HEK293 (cell line): ENCODE measurements around the gene CLIC5.

Source experiments
- CTCF ChIA-PET: fragments of 350-600 bp; formaldehyde crosslinking; extraction: SDS; loops from one replicate; lab custom pipeline; 2021; ENCODE audit warnings: antibody characterized with exemption; lab: Yijun Ruan, JAX
- POLR2A ChIA-PET: fragments of 300-600 bp; formaldehyde crosslinking; extraction: SDS; loops from one replicate; lab custom pipeline; 2020; ENCODE audit warnings: antibody characterized with exemption, inconsistent platforms; lab: Yijun Ruan, JAX
- H3K27ac ChIP-seq: fragments of 200-500 bp; sonication (Bioruptor generic); 2 replicates; pipeline ENCODE4 v1.5.1; 2014; ENCODE audit warnings: low read depth, low read length, control low read depth, inconsistent platforms; ENCODE audit errors: extremely low read depth
- H3K36me3 ChIP-seq, 2 experiments: fragments of 200-500 bp in 1 of 2; sonication (Bioruptor generic) in 1 of 2; 1 replicate in 1 of 2; 2 replicates in 1 of 2; pipeline ENCODE4 v1.5.1; 2014 to 2017; ENCODE audit warnings: inconsistent platforms in 2 of 2, low read length in 2 of 2; ENCODE audit not compliant: control insufficient read depth in 2 of 2, insufficient read depth in 1 of 2
- H3K4me1 ChIP-seq: fragments of 200-500 bp; sonication (Bioruptor generic); 2 replicates; pipeline ENCODE4 v1.5.1; 2014; ENCODE audit warnings: mild to moderate bottlenecking, low read length, inconsistent platforms; ENCODE audit not compliant: control insufficient read depth, insufficient read depth
- H3K4me3 ChIP-seq: 2 replicates; pipeline ENCODE4 v1.5.1; 2011; ENCODE audit warnings: low read depth, mild to moderate bottlenecking, control low read depth, low read length, moderate library complexity
- H3K9me3 ChIP-seq: fragments of 200-500 bp; sonication (Bioruptor generic); 2 replicates; pipeline ENCODE4 v1.5.1; 2014; ENCODE audit warnings: low read depth, low read length, inconsistent platforms; ENCODE audit not compliant: control insufficient read depth, insufficient read depth
- BCL11A ChIP-seq: fragments of 450-650 bp; formaldehyde crosslinking; IDR thresholded peaks from 2 replicates; pipeline ENCODE4 v1.5.1; 2016; ENCODE audit warnings: low read depth, missing biosample characterization, missing genetic modification characterization
- GFI1B ChIP-seq: fragments of 450-650 bp; formaldehyde crosslinking; IDR thresholded peaks from 2 replicates; pipeline ENCODE4 v1.5.1; 2016; ENCODE audit warnings: missing biosample characterization, missing genetic modification characterization
- GLIS2 ChIP-seq: fragments of 450-650 bp; formaldehyde crosslinking; IDR thresholded peaks from 2 replicates; pipeline ENCODE4 v1.5.1; 2016; ENCODE audit warnings: missing biosample characterization, missing genetic modification characterization
- HOXD13 ChIP-seq: sonication (generic); formaldehyde crosslinking; IDR thresholded peaks from 2 replicates; pipeline ENCODE4 v1.8.0; 2022; ENCODE audit warnings: missing genetic modification reagents, borderline replicate concordance
- KLF7 ChIP-seq: fragments of 450-650 bp; formaldehyde crosslinking; IDR thresholded peaks from 2 replicates; pipeline ENCODE4 v1.5.1; 2016; ENCODE audit warnings: missing biosample characterization, missing genetic modification characterization, borderline replicate concordance
- WT1 ChIP-seq: fragments of 450-650 bp; formaldehyde crosslinking; IDR thresholded peaks from 2 replicates; pipeline ENCODE4 v1.5.1; 2016; ENCODE audit warnings: missing biosample characterization, missing genetic modification characterization
- YY2 ChIP-seq: fragments of 450-650 bp; formaldehyde crosslinking; IDR thresholded peaks from 2 replicates; pipeline ENCODE4 v1.5.1; 2016; ENCODE audit warnings: missing biosample characterization, missing genetic modification characterization
- ZBTB1 ChIP-seq: fragments of 450-650 bp; formaldehyde crosslinking; IDR thresholded peaks from 2 replicates; pipeline ENCODE4 v1.5.1; 2016; ENCODE audit warnings: missing biosample characterization, missing genetic modification characterization
- ZBTB17 ChIP-seq: fragments of 450-650 bp; formaldehyde crosslinking; IDR thresholded peaks from 2 replicates; pipeline ENCODE4 v1.5.1; 2016; ENCODE audit warnings: missing biosample characterization, missing genetic modification characterization
- ZBTB44 ChIP-seq: fragments of 450-650 bp; IDR thresholded peaks from 2 replicates; pipeline ENCODE4 v1.5.1; 2018; ENCODE audit warnings: missing biosample characterization, mild to moderate bottlenecking, missing genetic modification characterization
- ZFP3 ChIP-seq: fragments of 450-650 bp; formaldehyde crosslinking; IDR thresholded peaks from 2 replicates; pipeline ENCODE4 v1.5.1; 2016; ENCODE audit warnings: low read depth, missing biosample characterization, missing genetic modification characterization
- ZNF112 ChIP-seq: fragments of 450-650 bp; formaldehyde crosslinking; IDR thresholded peaks from 2 replicates; pipeline ENCODE4 v1.5.0; 2017; ENCODE audit warnings: missing biosample characterization, missing genetic modification characterization
- ZNF133 ChIP-seq: fragments of 450-650 bp; formaldehyde crosslinking; IDR thresholded peaks from 2 replicates; pipeline ENCODE4 v1.5.1; 2016; ENCODE audit warnings: missing biosample characterization, missing genetic modification characterization
- ZNF140 ChIP-seq: fragments of 450-650 bp; formaldehyde crosslinking; IDR thresholded peaks from 2 replicates; pipeline ENCODE4 v1.5.1; 2016; ENCODE audit warnings: missing biosample characterization, missing genetic modification characterization
- ZNF202 ChIP-seq: fragments of 450-650 bp; formaldehyde crosslinking; IDR thresholded peaks from 2 replicates; pipeline ENCODE4 v1.5.1; 2016; ENCODE audit warnings: missing biosample characterization, missing genetic modification characterization, borderline replicate concordance
- ZNF223 ChIP-seq: fragments of 450-650 bp; formaldehyde crosslinking; IDR thresholded peaks from 2 replicates; pipeline ENCODE4 v1.5.1; 2016; ENCODE audit warnings: missing biosample characterization, missing genetic modification characterization
- ZNF302 ChIP-seq: fragments of 450-650 bp; formaldehyde crosslinking; IDR thresholded peaks from 2 replicates; pipeline ENCODE4 v1.5.1; 2016; ENCODE audit warnings: missing biosample characterization, missing genetic modification characterization, low read depth
- ZNF341 ChIP-seq: fragments of 450-650 bp; formaldehyde crosslinking; IDR thresholded peaks from 2 replicates; pipeline ENCODE4; 2016; ENCODE audit warnings: low read depth, missing biosample characterization, missing genetic modification characterization
- ZNF362 ChIP-seq: fragments of 450-650 bp; formaldehyde crosslinking; IDR thresholded peaks from 2 replicates; pipeline ENCODE4 v1.5.1; 2016; ENCODE audit warnings: missing biosample characterization, missing genetic modification characterization
- ZNF426 ChIP-seq: fragments of 450-650 bp; formaldehyde crosslinking; IDR thresholded peaks from 2 replicates; pipeline ENCODE4 v1.5.1; 2017; ENCODE audit warnings: missing biosample characterization, missing genetic modification characterization, mild to moderate bottlenecking, inconsistent platforms, moderate library complexity
- ZNF571 ChIP-seq: fragments of 450-650 bp; formaldehyde crosslinking; IDR thresholded peaks from 2 replicates; pipeline ENCODE4 v1.5.0; 2017; ENCODE audit warnings: missing biosample characterization, missing genetic modification characterization
- ZNF610 ChIP-seq: fragments of 450-650 bp; formaldehyde crosslinking; IDR thresholded peaks from 2 replicates; pipeline ENCODE4 v1.5.1; 2016; ENCODE audit warnings: missing biosample characterization, missing genetic modification characterization, borderline replicate concordance
- ZSCAN5A ChIP-seq: fragments of 450-650 bp; formaldehyde crosslinking; IDR thresholded peaks from 2 replicates; pipeline ENCODE4 v1.5.1; 2016; ENCODE audit warnings: missing biosample characterization, missing genetic modification characterization
- TF ChIP-seq, protein P1 (sequence below): fragments of 450-650 bp; IDR thresholded peaks from 2 replicates; pipeline ENCODE4 v1.5.1; 2018; ENCODE audit warnings: missing biosample characterization, missing genetic modification characterization

The CLIC5 gene

DNA sequence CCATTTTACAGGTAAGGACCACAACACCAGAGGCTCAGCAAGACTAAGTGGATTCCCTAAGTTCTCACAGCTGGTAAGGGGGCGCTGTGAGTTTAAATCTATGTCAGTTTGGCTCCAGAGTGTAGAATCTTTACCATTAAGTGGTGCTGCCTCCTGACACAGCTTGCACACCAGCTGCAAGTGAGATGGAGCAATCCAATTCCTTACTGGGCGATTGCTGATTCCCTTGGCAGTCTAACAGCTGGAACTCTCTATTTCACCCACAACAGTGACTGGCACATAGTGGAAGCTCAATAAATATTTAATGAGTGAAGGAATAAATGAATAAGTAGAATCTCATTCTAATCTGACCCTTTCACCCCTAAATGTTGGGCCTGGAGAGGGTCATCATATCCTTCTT lies 176.7 kb downstream of the CLIC5 start:
- ChIA-PET CTCF (interaction anchor here (0.6 kb wide), 1 partner anchor 21 kb away, joined by 3 read pairs; no protein-coding TSS in a partner anchor), POLR2A (no interaction called here)
- TF ChIP-seq YY2 (tag by site-specific recombination), result no peak
- no peak for TF ChIP-seq ZNF362 (tag by site-specific recombination)
- no peak for TF ChIP-seq GFI1B
- no peak for TF ChIP-seq ZNF223
- TF ChIP-seq ZSCAN5A (tag by site-specific recombination), result no peak
- no peak for TF ChIP-seq ZBTB17
- no peak for TF ChIP-seq ZBTB44
- no peak for TF ChIP-seq KLF7 (tag by site-specific recombination)
- no peak for TF ChIP-seq HOXD13
- TF ChIP-seq, protein P1, sequence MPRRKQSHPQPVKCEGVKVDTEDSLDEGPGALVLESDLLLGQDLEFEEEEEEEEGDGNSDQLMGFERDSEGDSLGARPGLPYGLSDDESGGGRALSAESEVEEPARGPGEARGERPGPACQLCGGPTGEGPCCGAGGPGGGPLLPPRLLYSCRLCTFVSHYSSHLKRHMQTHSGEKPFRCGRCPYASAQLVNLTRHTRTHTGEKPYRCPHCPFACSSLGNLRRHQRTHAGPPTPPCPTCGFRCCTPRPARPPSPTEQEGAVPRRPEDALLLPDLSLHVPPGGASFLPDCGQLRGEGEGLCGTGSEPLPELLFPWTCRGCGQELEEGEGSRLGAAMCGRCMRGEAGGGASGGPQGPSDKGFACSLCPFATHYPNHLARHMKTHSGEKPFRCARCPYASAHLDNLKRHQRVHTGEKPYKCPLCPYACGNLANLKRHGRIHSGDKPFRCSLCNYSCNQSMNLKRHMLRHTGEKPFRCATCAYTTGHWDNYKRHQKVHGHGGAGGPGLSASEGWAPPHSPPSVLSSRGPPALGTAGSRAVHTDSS (tag by site-specific recombination), result no peak
- no peak for TF ChIP-seq ZFP3 (tag by site-specific recombination)
- no peak for TF ChIP-seq GLIS2 (tag by site-specific recombination)
- TF ChIP-seq ZBTB1 (tag by site-specific recombination), result no peak
- no peak for TF ChIP-seq ZNF571
- no peak for TF ChIP-seq ZNF302 (tag by site-specific recombination)
- no peak for TF ChIP-seq ZNF341 (tag by site-specific recombination)
- TF ChIP-seq ZNF140 (tag by site-specific recombination), result no peak
- TF ChIP-seq ZNF610, result no peak
- no peak for TF ChIP-seq ZNF426 (tag by site-specific recombination)
- TF ChIP-seq ZNF112 (tag by site-specific recombination), result no peak
- no peaks in the 10 kb centered on the region for H3K4me1 ChIP-seq
- H3K36me3 ChIP-seq, result no peaks in the 10 kb centered on the region
- H3K27ac ChIP-seq, result no peak overlapping the region
- no peak overlapping the region for H3K4me3 ChIP-seq
- no peaks in the 10 kb centered on the region for H3K9me3 ChIP-seq

DNA sequence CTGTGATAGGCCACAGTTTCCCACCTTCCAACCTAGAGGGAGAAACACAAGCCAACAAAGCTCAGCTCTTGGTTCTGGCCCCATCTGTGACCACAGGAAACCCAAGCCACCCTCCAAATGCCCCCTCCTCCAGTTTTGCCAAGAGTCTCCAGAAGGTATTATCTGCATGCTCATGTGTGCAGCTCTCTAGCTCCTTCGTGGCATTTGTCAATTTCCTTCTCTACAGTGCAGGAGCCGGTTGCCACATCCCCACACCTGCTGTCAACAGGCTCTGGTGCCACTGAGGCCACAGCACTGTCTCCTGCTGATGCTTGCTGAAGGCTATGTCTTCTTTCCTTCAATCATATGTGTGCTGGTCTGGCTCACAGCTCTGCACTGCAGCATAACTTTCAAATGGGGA lies 177.2 kb downstream of the CLIC5 start:
- Histone ChIP-seq H3K4me3 (no peak overlapping the region), H3K9me3 (no peaks in the 10 kb centered on the region), H3K4me1 (no peaks in the 10 kb centered on the region), H3K36me3 (no peaks in the 10 kb centered on the region), H3K27ac (no peak overlapping the region)
- ChIA-PET POLR2A (no interaction called here), CTCF (interaction anchor here (0.6 to 0.9 kb wide), 2 partner anchors 22 to 1363 kb away, joined by 3 read pairs; no protein-coding TSS in a partner anchor)
- no peak for TF ChIP-seq ZNF202 (tag by site-specific recombination)
- TF ChIP-seq ZFP3 (tag by site-specific recombination), result no peak
- TF ChIP-seq WT1, result no peak
- TF ChIP-seq BCL11A, result no peak
- no peak for TF ChIP-seq ZNF133
